ENCODE results near the gene CCDC77. TPM values are rescaled to one million over a fixed set of nuclear protein-coding genes. Genes with fewer than 3 reads are reported as not detected.

Gene CCDC77
- total RNA-seq, 1 donor from 2014 or later, result 17.1 TPM

DNA sequence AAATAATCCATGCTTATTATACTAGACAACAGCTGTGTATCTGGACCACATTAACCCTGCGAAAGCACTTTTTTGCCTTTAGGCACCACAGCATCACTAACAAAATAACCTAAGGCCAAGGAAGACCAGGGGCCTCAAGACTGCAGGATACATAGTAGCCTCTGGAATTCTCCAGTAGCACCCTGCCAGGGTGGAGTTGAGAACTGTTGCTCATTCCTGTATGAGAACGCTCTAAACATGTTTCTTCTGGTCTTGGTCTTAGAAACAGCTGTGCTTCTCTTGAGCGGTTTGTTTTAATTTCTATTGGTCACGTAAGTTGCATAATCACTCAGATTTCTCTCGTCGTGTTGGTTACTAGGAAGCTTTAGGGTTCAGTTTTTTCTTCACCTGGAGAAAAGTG, 66.1 kb downstream of the CCDC77 start:
- no peak for DNase-seq
- Mint-ChIP-seq H3K27me3 (ENCODE audit: unreplicated experiment) (peaks cover 2% of the 10 kb centered on the region), H3K36me3 (ENCODE audit: unreplicated experiment) (no peaks in the 10 kb centered on the region), H3K4me3 (ENCODE audit: unreplicated experiment) (no peak overlapping the region), H3K9me3 (ENCODE audit: unreplicated experiment) (no peaks in the 10 kb centered on the region), H3K27ac (ENCODE audit: unreplicated experiment) (no peak overlapping the region), H3K4me1 (ENCODE audit: low read depth, unreplicated experiment) (no peaks in the 10 kb centered on the region)
- TF ChIP-seq, protein P1, sequence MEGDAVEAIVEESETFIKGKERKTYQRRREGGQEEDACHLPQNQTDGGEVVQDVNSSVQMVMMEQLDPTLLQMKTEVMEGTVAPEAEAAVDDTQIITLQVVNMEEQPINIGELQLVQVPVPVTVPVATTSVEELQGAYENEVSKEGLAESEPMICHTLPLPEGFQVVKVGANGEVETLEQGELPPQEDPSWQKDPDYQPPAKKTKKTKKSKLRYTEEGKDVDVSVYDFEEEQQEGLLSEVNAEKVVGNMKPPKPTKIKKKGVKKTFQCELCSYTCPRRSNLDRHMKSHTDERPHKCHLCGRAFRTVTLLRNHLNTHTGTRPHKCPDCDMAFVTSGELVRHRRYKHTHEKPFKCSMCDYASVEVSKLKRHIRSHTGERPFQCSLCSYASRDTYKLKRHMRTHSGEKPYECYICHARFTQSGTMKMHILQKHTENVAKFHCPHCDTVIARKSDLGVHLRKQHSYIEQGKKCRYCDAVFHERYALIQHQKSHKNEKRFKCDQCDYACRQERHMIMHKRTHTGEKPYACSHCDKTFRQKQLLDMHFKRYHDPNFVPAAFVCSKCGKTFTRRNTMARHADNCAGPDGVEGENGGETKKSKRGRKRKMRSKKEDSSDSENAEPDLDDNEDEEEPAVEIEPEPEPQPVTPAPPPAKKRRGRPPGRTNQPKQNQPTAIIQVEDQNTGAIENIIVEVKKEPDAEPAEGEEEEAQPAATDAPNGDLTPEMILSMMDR (IDR thresholded peaks at IDR 0.05; ENCODE audit: partially characterized antibody, unreplicated experiment), result no peak

DNA sequence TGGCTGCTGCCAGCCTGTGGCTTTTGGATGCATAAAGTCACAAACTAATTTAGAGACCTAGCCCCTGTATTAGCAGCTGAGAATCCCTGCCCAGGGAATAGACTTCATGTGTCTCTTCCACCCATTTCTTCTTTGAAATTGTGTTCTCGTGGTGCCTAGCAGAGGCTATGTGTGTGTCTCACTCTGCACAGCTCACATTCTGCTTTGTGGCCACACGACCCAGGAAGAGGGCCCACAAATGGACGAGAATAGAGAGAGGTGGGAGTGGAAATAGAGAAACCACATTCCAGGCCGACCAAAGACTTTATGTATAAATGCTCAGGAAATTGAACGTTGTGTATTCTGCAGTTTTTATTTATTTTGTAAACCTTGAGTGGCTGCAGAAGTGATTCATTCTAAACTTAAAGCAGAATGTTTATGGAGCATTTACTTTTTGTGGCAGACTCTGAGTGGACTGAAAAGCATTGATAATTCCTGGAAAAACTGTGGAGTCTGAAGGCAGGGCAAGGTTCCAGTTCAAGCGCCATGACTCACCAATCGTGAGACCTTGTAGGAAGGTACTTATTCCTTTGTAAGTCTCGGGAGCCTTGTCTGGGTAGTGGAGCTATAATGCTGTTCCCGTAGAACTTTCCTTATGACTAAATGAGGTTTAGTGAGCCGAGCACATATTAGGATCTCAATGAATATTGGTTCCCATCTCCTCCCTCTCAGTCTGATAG, 67.4 kb downstream of the CCDC77 start:
- peaks cover 1% of the 10 kb centered on the region for H3K9me3 Mint-ChIP-seq (ENCODE audit: unreplicated experiment)
- no peak for DNase-seq
- no peaks in the 10 kb centered on the region for H3K36me3 Mint-ChIP-seq (ENCODE audit: unreplicated experiment)
- no peaks in the 10 kb centered on the region for H3K4me1 Mint-ChIP-seq (ENCODE audit: low read depth, unreplicated experiment)
- TF ChIP-seq, protein P1 (IDR thresholded peaks at IDR 0.05; ENCODE audit: partially characterized antibody, unreplicated experiment), result no peak
- no peak overlapping the region for H3K27ac Mint-ChIP-seq (ENCODE audit: unreplicated experiment)
- peaks cover 2% of the 10 kb centered on the region for H3K27me3 Mint-ChIP-seq (ENCODE audit: unreplicated experiment)
- no peak overlapping the region for H3K4me3 Mint-ChIP-seq (ENCODE audit: unreplicated experiment)

DNA sequence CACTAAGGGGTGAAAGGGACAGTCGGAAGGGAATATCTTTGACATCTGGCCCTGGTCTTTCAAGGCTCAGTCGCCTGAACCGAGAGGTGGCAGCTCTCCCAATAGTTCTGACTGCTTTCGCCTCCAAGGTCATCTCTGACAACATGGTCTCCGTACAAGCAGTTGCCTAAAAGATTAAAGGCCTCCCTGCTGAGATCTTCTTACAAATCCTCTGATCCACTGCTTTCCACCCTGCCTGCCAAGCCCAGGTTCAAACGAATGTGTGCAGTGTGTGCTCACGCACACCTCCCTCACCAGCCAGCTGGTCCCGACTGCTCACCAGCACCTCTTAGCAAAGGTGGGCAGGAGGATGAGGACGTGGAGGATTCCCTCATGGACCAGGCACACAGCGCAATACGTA, 68.7 kb downstream of the CCDC77 start:
- no peak overlapping the region for H3K4me3 Mint-ChIP-seq (ENCODE audit: unreplicated experiment)
- no peaks in the 10 kb centered on the region for H3K36me3 Mint-ChIP-seq (ENCODE audit: unreplicated experiment)
- no peak for DNase-seq
- peaks cover 1% of the 10 kb centered on the region for H3K9me3 Mint-ChIP-seq (ENCODE audit: unreplicated experiment)
- no peak overlapping the region for H3K27ac Mint-ChIP-seq (ENCODE audit: unreplicated experiment)
- H3K27me3 Mint-ChIP-seq (ENCODE audit: unreplicated experiment), result no peaks in the 10 kb centered on the region
- H3K4me1 Mint-ChIP-seq (ENCODE audit: low read depth, unreplicated experiment), result peaks cover 1% of the 10 kb centered on the region
- TF ChIP-seq, protein P1 (IDR thresholded peaks at IDR 0.05; ENCODE audit: partially characterized antibody, unreplicated experiment), result no peak

DNA sequence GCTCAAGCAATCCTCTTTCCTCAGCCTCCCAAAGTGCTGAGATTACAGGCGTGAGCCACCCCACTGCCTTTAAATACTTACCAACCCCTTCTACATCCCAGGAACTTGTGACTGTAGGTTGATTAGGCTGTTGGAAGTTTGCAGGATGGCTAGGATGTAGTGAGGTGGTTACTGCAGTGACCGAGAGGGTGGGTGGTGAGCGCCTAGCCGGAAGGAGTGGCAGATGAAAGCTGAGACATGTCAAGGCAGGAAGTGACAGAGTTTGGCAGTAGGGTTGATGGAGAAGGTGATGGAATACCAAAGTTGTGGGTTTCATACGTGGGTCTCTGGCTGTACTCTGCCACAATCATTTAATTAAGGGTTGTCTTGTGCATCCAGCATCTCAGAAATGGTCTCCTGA, 71.8 kb downstream of the CCDC77 start:
- no peak overlapping the region for H3K4me3 Mint-ChIP-seq (ENCODE audit: unreplicated experiment)
- H3K27ac Mint-ChIP-seq (ENCODE audit: unreplicated experiment), result no peak overlapping the region
- DNase-seq, result no peak
- H3K9me3 Mint-ChIP-seq (ENCODE audit: unreplicated experiment), result peaks cover 1% of the 10 kb centered on the region
- no peaks in the 10 kb centered on the region for H3K36me3 Mint-ChIP-seq (ENCODE audit: unreplicated experiment)
- peaks cover 2% of the 10 kb centered on the region for H3K27me3 Mint-ChIP-seq (ENCODE audit: unreplicated experiment)
- peaks cover 6% of the 10 kb centered on the region for H3K4me1 Mint-ChIP-seq (ENCODE audit: low read depth, unreplicated experiment)
- TF ChIP-seq, protein P1 (IDR thresholded peaks at IDR 0.05; ENCODE audit: partially characterized antibody, unreplicated experiment), result no peak

DNA sequence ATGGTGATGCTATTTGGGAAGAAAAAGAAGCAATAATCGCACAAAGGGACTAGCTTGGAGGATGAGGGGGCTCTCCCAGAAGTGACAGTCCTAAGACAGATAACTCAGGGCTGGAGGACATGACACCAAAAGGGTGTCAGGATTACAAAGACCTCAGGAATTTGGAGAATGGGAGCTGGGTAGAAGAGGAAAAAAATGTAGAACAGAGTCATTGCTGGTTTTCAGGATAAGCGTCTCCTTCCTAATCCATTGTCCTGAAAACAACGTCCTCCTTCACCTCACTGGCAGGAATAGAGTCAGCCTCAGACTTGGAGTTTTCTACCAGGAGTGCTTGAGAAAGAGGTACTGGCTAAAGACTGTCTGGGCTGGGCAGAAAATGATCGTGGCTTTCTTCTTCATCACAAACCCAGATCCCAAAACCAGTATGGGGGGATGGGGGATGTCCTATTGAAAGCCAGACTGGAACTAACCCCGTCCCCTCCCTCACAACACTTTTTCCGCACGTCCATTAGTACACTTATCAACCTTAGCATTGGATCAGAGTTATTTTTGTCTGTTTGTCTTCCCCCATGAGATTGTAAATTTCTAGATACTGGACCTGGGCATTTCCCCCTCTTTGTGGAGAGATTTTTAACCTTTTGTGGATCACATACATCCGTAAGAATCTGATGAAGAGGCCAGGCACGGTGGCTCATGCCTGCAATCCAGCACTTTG, 72.6 kb downstream of the CCDC77 start:
- peaks cover 1% of the 10 kb centered on the region for H3K9me3 Mint-ChIP-seq (ENCODE audit: unreplicated experiment)
- no peaks in the 10 kb centered on the region for H3K36me3 Mint-ChIP-seq (ENCODE audit: unreplicated experiment)
- no peak overlapping the region for H3K27ac Mint-ChIP-seq (ENCODE audit: unreplicated experiment)
- H3K4me3 Mint-ChIP-seq (ENCODE audit: unreplicated experiment), result no peak overlapping the region
- peaks cover 6% of the 10 kb centered on the region for H3K4me1 Mint-ChIP-seq (ENCODE audit: low read depth, unreplicated experiment)
- peaks cover 2% of the 10 kb centered on the region for H3K27me3 Mint-ChIP-seq (ENCODE audit: unreplicated experiment)
- no peak for DNase-seq
- TF ChIP-seq, protein P1 (IDR thresholded peaks at IDR 0.05; ENCODE audit: partially characterized antibody, unreplicated experiment), result no peak
